Peyer's patch (tissue), 4 donors: ENCODE measurements around the gene COL20A1.

Source experiments
- CTCF ChIP-seq, 6 experiments: fragments of 450-650 bp in 4 of 6; fragments of 200-600 bp in 2 of 6; sonication (generic) in 1 of 6; IDR thresholded peaks; one replicate each; pipeline ENCODE4 v1.5.1; 2017 to 2019; ENCODE audit warnings: antibody characterized with exemption in 6 of 6, mild to moderate bottlenecking in 3 of 6, moderate library complexity in 1 of 6
- POLR2A ChIP-seq, 2 donors: fragments of 450-650 bp; IDR thresholded peaks; one replicate each; pipeline ENCODE4 v1.5.1; 2017; ENCODE audit warnings: antibody characterized with exemption in 2 of 2, mild to moderate bottlenecking in 2 of 2, moderate library complexity in 2 of 2

- TF ChIP-seq CTCF (IDR thresholded peaks at IDR 0.05) (no peak), POLR2A (IDR thresholded peaks at IDR 0.05) (no peak)
These were observed 27.0 kb upstream of the COL20A1 start for GRCh38 chr20:63265891-63266515.
